Measurements from ENCODE around the gene EXTL2.

GRCh38 chr1:100882698-100883097, 11.9 kb downstream of the EXTL2 start:
- TF ChIP-seq EZH2 (IDR thresholded peaks at IDR 0.05; ENCODE audit: low read depth, unreplicated experiment) = no peak
- TF ChIP-seq CTCF (conservative IDR thresholded peaks at IDR 0.05; ENCODE audit: low read depth in 2 of 2) = no peak
- no peak for TF ChIP-seq EZH2phosphoT487 (IDR thresholded peaks at IDR 0.05; ENCODE audit: unreplicated experiment)
- no peak for TF ChIP-seq POLR2AphosphoS5 (IDR thresholded peaks at IDR 0.05; ENCODE audit: low read depth)
- no peak for TF ChIP-seq REST (IDR thresholded peaks at IDR 0.05; ENCODE audit: unreplicated experiment)
- TF ChIP-seq NANOG (IDR thresholded peaks at IDR 0.05; ENCODE audit: borderline replicate concordance) = no peak
- TF ChIP-seq JUNB (IDR thresholded peaks at IDR 0.05; ENCODE audit: unreplicated experiment) = no peak
- no peak for TF ChIP-seq STAT1 (IDR thresholded peaks at IDR 0.05; ENCODE audit: unreplicated experiment)
- no peak for TF ChIP-seq ZNF462 (CRISPR knock-in tag; IDR thresholded peaks at IDR 0.05)
- TF ChIP-seq CREB1 (CRISPR knock-in tag; IDR thresholded peaks at IDR 0.05; ENCODE audit: low read depth) = no peak
- no peak for TF ChIP-seq ZNF331 (CRISPR knock-in tag; IDR thresholded peaks at IDR 0.05; ENCODE audit: low read depth)
- no peak for TF ChIP-seq ZNF114 (CRISPR knock-in tag; IDR thresholded peaks at IDR 0.05)
- no peak for TF ChIP-seq ETS1 (IDR thresholded peaks at IDR 0.05)
